GM18519 (cell line): ENCODE results near the gene DDX46.
"Not testable (repeated sequence)": the region's sequence is repeated elsewhere in the genome, so short reads cannot be mapped to it uniquely, and the experiment has no call there.

Source experiments
- ATAC-seq: cut with Tn5 transposase; IDR thresholded peaks from one replicate; pipeline ENCODE4 v1.9.1; 2021; ENCODE audit warnings: mild to moderate bottlenecking, moderate library complexity; ENCODE audit not compliant: unreplicated experiment, low FRiP score

DDX46 gene, protein sequence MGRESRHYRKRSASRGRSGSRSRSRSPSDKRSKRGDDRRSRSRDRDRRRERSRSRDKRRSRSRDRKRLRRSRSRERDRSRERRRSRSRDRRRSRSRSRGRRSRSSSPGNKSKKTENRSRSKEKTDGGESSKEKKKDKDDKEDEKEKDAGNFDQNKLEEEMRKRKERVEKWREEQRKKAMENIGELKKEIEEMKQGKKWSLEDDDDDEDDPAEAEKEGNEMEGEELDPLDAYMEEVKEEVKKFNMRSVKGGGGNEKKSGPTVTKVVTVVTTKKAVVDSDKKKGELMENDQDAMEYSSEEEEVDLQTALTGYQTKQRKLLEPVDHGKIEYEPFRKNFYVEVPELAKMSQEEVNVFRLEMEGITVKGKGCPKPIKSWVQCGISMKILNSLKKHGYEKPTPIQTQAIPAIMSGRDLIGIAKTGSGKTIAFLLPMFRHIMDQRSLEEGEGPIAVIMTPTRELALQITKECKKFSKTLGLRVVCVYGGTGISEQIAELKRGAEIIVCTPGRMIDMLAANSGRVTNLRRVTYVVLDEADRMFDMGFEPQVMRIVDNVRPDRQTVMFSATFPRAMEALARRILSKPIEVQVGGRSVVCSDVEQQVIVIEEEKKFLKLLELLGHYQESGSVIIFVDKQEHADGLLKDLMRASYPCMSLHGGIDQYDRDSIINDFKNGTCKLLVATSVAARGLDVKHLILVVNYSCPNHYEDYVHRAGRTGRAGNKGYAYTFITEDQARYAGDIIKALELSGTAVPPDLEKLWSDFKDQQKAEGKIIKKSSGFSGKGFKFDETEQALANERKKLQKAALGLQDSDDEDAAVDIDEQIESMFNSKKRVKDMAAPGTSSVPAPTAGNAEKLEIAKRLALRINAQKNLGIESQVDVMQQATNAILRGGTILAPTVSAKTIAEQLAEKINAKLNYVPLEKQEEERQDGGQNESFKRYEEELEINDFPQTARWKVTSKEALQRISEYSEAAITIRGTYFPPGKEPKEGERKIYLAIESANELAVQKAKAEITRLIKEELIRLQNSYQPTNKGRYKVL

DNA sequence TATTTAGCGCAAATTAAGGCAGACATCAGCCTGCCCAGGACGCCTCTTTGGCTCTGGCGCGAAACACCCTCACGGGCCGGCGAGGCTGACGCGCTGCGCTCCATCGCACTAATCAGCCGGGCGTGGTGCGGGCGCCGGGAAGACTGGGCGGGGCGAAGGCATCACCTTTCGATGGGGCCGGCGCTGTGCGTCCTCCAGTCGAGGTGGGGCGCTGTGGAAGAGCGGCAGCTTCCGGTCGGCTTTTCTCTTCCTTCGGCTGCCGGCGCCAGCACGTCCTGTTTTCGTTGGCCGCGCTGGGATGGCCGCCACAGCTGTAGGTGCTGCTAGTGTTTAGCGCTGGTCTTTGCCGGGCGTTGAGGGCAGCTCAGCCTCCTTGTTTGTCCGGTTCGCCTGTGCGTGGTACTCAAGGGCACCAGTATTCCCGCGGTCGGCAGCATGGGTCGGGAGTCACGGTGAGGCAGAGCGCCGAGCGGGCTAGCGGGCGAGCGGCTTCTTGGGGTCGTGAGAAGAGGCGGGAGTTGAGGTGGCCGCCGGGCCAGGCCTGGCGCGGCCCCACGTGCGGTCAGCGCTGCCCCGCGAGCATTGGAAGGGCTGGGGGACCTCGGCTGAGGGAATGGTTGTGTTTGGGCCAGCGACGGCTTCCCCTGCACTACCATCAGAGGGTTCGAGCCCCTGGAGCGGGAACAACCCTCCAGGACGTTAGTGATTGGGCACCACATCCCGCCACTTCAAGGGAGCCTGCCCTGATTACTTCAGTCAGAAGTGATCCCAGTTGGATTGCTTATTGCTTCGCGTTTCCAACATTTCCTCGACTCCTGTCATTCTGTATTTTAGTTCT is at the start of gene DDX46:
DDX46 (plus strand) TSS at position 276 of the 838 bp plus-strand sequence; CDS start at position 436, 160 bp downstream.
- ATAC-seq: peak; percentile 83

- no peak for ATAC-seq
These were observed 44.5 kb upstream of the DDX46 start for GRCh38 chr5:134714120-134714519.

DNA sequence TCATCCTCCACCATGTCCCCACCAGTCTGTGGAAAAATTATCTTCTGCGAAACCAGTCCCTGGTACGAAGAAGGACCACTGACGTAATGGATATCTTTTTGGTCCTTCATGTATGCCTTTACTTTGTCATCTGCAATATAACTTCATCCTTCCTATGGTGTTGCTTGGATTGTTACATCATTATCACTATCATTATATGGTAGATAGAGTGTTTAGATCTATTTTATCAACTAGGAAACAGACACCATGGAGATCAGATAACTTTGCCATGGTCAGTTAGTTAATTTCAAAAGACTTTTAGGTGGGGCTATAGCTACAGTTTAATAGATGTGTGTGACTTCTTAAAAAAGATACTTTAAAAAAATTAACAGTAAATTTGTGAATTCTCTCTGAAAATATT is 44.0 kb upstream of the DDX46 start:
- no peak for ATAC-seq

- not testable (repeated sequence) for ATAC-seq
These were observed 43.1 kb upstream of the DDX46 start for GRCh38 chr5:134715466-134715865.

DNA sequence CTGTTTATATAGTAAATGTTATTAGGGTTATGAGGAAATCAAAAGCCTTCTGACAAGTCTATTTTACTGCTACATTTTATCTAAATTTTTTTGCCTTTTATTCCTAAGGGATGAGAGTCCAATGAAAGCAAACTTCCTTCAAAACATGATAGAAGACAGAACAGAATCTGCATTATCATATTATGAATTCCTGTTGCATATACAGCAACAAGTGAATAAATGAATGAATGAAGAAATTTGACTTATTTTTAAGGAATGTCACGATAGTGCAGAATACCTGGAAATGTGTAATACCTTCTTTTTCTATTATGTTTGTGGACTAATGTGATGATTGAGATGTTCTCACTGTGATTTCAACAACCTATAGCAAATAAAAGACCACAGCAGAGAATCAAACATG is 33.7 kb upstream of the DDX46 start:
- no peak for ATAC-seq

DNA sequence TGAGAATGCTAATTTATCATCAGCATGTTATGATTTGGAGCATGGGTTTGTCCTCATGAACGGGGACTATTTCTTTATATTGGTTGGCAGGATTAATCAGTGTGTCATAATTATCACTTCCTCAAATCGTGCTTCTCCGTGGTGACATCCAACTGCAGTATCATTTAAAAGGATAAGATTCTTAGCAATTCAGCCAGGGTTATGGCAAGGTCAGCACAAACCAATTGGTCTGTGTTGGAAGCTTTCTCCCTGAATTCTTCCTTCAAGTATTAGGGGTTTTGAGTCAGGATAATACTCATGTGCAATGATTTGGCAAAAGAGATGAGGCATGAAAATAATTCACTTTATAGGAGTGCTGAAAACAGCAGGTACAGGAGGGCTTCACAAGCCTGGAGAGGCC is 25.8 kb upstream of the DDX46 start:
- ATAC-seq: no peak

GRCh38 chr5:134735243-134735642 is 23.3 kb upstream of the DDX46 start:
- ATAC-seq: no peak

GRCh38 chr5:134736173-134736812 is 22.3 kb upstream of the DDX46 start:
- ATAC-seq: no peak

DNA sequence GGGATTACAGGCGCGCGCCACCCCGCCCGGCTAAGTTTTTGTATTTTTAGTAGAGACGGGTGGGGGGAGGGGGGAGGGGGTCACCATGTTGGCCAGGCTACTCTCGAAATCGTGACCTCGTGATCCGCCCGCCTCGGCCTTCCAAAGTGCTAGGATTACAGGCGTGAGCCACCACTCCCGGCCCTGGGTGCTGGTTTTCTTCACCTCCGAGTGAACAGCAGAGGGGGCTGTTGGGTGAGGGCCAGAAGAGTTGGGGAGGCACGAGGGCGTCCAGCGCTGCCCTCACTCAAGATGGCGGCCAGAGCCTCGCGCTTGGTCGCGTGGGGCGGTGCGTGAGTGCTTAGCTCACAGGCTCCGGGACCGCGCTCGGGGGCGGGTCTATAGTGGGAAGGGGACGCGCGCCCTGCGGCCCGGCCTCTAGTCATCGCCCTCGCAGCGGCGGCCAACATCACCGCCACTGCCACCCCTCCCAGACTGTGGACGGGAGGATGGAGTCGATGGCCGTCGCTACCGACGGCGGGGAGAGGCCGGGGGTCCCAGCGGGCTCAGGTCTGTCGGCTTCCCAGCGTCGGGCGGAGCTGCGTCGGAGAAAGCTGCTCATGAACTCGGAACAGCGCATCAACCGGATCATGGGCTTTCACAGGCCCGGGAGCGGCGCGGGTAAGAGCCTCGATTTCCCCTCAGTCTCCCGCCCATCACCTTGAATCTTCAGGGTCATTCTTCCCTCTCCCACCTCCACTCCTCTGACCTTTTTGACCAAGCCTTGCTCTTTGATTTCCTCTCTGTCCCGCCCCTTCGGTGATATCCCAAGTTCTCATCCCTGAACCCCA is 20.2 kb upstream of the DDX46 start, which contains the start of gene CAMLG:
CAMLG (plus strand) TSS at position 416 of the 830 bp plus-strand sequence; CDS start at position 489, 73 bp downstream.
- peak; percentile 93 for ATAC-seq

DNA sequence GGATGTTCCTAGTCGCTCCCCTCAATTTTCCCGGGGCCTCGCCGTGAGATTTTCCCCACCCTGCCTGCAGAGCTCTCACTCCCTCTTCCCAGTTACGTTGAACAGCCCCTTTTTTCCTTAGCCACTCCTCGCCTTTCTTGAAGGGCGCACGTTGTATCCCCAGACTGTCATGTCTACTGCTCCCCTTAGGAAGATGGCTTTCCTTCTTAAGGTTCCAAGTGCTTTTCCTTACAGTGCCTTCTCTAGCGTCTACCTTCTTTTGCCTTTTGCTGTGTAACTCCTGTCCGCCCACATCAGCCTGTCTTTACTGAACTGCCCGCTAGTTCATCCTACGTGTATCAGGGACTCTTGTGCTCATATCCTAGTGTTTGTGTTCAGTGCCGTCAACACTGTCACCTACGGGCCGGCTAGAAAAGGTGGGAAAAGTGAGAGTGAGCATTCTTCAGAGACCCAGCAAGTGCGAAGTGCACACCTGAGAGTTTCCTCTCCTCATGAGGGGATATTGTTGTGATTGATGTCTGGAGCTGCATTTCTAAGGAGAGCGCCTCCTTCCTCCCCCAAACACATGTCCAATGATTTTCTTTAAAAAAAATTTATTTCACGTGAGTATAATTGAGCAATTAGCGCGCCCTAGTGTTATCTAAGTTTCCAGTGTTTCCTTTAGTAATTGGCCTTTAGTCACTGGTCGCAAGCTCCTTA is 19.5 kb upstream of the DDX46 start:
- ATAC-seq: no peak

DNA sequence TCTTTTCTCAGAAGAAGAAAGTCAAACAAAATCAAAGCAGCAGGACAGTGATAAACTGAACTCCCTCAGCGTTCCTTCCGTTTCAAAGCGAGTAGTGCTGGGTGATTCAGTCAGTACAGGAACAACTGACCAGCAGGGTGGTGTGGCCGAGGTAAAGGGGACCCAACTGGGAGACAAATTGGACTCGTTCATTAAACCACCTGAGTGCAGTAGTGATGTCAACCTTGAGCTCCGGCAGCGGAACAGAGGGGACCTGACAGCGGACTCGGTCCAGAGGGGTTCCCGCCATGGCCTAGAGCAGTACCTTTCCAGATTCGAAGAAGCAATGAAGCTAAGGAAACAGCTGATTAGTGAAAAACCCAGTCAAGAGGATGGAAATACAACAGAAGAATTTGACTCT is 17.5 kb upstream of the DDX46 start:
- no peak for ATAC-seq

DNA sequence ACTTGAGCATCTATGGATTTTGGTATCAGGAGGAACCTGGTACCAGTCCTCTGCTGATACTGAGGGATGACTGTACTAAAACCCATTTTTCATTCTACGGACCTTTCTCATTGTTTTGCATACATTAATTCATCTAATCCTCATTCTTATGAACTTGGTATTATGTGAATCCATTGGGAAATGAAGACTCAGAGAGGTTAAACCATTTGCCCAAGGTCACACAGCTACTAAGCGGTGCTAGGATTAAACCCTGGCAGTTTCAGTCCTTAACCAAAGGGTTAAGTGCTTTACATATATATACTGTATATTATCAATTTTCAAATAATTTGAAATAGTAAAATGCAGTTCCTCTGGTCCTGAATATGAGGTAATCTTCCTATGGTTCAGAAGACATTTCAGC is 16.4 kb upstream of the DDX46 start:
- ATAC-seq: no peak

- no peak for ATAC-seq
These were observed 9.2 kb upstream of the DDX46 start for GRCh38 chr5:134749415-134749814.

DNA sequence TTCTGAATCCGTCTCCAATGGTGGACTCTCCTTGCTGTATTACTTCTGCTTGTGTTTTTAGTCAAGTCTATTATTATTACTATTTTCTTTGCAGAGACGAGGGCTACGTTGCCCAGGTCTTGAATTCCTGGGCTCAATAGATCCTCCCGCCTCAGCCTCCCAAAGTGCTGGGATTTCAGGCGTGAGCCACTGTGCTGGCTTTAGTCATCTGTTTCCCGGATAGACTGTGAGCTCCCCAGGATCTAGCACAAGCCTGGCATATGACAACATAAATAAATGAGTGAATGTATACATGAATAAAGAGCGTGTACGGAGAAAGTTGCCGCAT is 439 bp upstream of the DDX46 start:
- ATAC-seq: no peak

DNA sequence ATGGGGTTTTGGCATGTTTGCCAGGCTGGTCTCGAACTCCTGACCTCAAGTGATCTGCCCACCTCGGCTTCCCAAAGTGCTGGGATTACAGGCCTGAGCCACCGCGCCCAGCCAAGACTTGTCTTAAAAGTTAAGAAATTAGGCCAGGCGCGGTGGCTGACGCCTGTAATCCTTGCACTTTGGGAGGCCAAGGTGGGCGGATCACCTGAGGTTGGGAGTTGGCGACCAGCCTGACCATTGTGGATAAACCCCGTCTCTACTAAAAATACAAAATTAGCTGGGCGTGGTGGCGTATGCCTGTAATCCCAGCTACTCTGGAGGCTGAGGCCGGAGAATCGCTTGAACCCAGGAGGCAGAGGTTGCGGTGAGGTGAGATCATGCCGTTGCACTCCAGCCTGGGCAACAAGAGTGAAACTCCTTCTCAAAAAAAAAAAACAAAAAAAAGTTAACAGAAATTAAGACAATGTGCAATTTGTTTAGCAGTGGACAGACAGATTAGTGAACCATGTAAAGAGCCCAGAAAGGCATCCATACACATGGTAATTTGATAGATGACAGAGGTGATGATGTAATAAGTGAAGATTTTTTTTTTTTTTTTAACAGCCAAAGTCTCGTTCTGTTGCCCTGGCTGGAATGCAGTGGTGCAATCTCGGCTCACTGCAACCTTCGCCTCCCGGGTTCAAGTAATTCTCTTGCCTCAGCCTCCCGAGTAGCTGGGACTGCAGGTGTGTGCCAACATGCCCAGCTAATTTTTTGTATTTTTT is 9.1 kb downstream of the DDX46 start:
- ATAC-seq: not testable (repeated sequence)

- ATAC-seq: no peak
These were observed 10.6 kb downstream of the DDX46 start for GRCh38 chr5:134769206-134769605.

GRCh38 chr5:134772461-134773125 is 14.0 kb downstream of the DDX46 start:
- no peak for ATAC-seq
